Large intestine (tissue), 3 donors: ENCODE measurements around the gene TNIP1. TPM values are rescaled to one million over a fixed set of nuclear protein-coding genes. Genes with fewer than 3 reads are reported as not detected.

ENCODE experiments used
- DNase-seq, 2 donors: peaks; one replicate each; pipeline versions ENCODE4 v3.0.0 to v3.0.0-alpha.2; 2013
- H3K27ac ChIP-seq: one replicate; pipeline ENCODE4 v1.5.1; 2013; ENCODE audit warnings: low read length
- H3K27me3 ChIP-seq: 2 replicates; pipeline ENCODE4 v1.6.1; 2013; ENCODE audit warnings: low read length; ENCODE audit not compliant: control insufficient read depth, insufficient read depth
- H3K36me3 ChIP-seq: 2 replicates; pipeline ENCODE4 v1.6.1; 2013; ENCODE audit warnings: low read length; ENCODE audit not compliant: control insufficient read depth, insufficient read depth
- H3K4me1 ChIP-seq: one replicate; pipeline ENCODE4 v1.6.1; 2013; ENCODE audit warnings: low read length; ENCODE audit not compliant: control insufficient read depth, insufficient read depth
- H3K4me3 ChIP-seq: one replicate; pipeline ENCODE4 v1.5.1; 2013; ENCODE audit warnings: low read length
- H3K9me3 ChIP-seq: one replicate; pipeline ENCODE4 v1.6.1; 2013; ENCODE audit warnings: mild to moderate bottlenecking, low read depth, low read length, moderate library complexity; ENCODE audit not compliant: control insufficient read depth
- WGBS: methylation state at CpG from one replicate; pipeline ENCODE4 v1.1.5; 2013; ENCODE audit warnings: low lambda C conversion rate; ENCODE audit not compliant: insufficient coverage; 5-methylcytosine and 5-hydroxymethylcytosine counted together
- polyA plus RNA-seq: library from polyadenylated mRNA; unstranded; fragments of 120-200 nt; gene quantifications from one replicate; pipeline ENCODE4 v1.2.1, GENCODE V29; 2013

Gene TNIP1
- polyA plus RNA-seq, 1 donor = 69.0 TPM

- no peak for DNase-seq
- WGBS = no CpG with 5 or more reads among the region's 9 CpGs
- Histone ChIP-seq H3K36me3 (peaks cover 14% of the 10 kb centered on the region), H3K27me3 (no peaks in the 10 kb centered on the region), H3K9me3 (no peaks in the 10 kb centered on the region), H3K4me3 (no peak overlapping the region), H3K4me1 (peaks cover 7% of the 10 kb centered on the region), H3K27ac (no peak overlapping the region)
Observed at GRCh38 chr5:151077419-151077818, 3.4 kb downstream of the TNIP1 start.

GRCh38 chr5:151076616-151077015, 4.2 kb downstream of the TNIP1 start:
- Histone ChIP-seq H3K4me1 (peaks cover 4% of the 10 kb centered on the region), H3K36me3 (peaks cover 17% of the 10 kb centered on the region), H3K27ac (no peak overlapping the region), H3K9me3 (no peaks in the 10 kb centered on the region), H3K27me3 (no peaks in the 10 kb centered on the region), H3K4me3 (no peak overlapping the region)
- WGBS = no CpG with 5 or more reads among the region's 6 CpGs
- DNase-seq = no peak

GRCh38 chr5:151075698-151076331, 5.0 kb downstream of the TNIP1 start:
- H3K27me3 ChIP-seq = no peaks in the 10 kb centered on the region
- peak overlapping the region; percentile 33 for H3K27ac ChIP-seq
- no peak overlapping the region for H3K4me3 ChIP-seq
- no CpG with 5 or more reads among the region's 5 CpGs for WGBS
- DNase-seq = peak in 1 of 2 donors; percentile 58
- H3K36me3 ChIP-seq = peaks cover 19% of the 10 kb centered on the region
- H3K4me1 ChIP-seq = peaks cover 4% of the 10 kb centered on the region
- no peaks in the 10 kb centered on the region for H3K9me3 ChIP-seq

- WGBS = no CpG with 5 or more reads among the region's 2 CpGs
- H3K36me3 ChIP-seq = peaks cover 22% of the 10 kb centered on the region
- H3K9me3 ChIP-seq = no peaks in the 10 kb centered on the region
- no peak for DNase-seq
- no peak overlapping the region for H3K4me3 ChIP-seq
- H3K27me3 ChIP-seq = no peaks in the 10 kb centered on the region
- no peak overlapping the region for H3K27ac ChIP-seq
- peaks cover under 1% of the 10 kb centered on the region for H3K4me1 ChIP-seq
Observed at GRCh38 chr5:151074557-151074956, 6.3 kb downstream of the TNIP1 start.

GRCh38 chr5:151073280-151073679, 7.6 kb downstream of the TNIP1 start:
- H3K4me3 ChIP-seq = no peak overlapping the region
- H3K9me3 ChIP-seq = no peaks in the 10 kb centered on the region
- no peaks in the 10 kb centered on the region for H3K27me3 ChIP-seq
- DNase-seq = no peak
- no peaks in the 10 kb centered on the region for H3K4me1 ChIP-seq
- WGBS = no CpG with 5 or more reads among the region's 2 CpGs
- peaks cover 18% of the 10 kb centered on the region for H3K36me3 ChIP-seq
- H3K27ac ChIP-seq = no peak overlapping the region

- peak in 1 of 2 donors; percentile 51 for DNase-seq
- Histone ChIP-seq H3K36me3 (peaks cover 21% of the 10 kb centered on the region), H3K27me3 (no peaks in the 10 kb centered on the region), H3K4me1 (no peaks in the 10 kb centered on the region), H3K27ac (no peak overlapping the region), H3K9me3 (no peaks in the 10 kb centered on the region), H3K4me3 (no peak overlapping the region)
- WGBS = no CpG with 5 or more reads among the region's 5 CpGs
Observed at GRCh38 chr5:151072630-151073025, 8.2 kb downstream of the TNIP1 start.

GRCh38 chr5:151071848-151072629, 8.8 kb downstream of the TNIP1 start:
- H3K27ac ChIP-seq = no peak overlapping the region
- 90% methylated on average over 2 of the region's 10 CpGs for WGBS
- H3K36me3 ChIP-seq = peaks cover 22% of the 10 kb centered on the region
- H3K9me3 ChIP-seq = no peaks in the 10 kb centered on the region
- H3K4me1 ChIP-seq = no peaks in the 10 kb centered on the region
- no peak for DNase-seq
- no peak overlapping the region for H3K4me3 ChIP-seq
- H3K27me3 ChIP-seq = no peaks in the 10 kb centered on the region

GRCh38 chr5:151071021-151071420, 9.8 kb downstream of the TNIP1 start:
- no peak overlapping the region for H3K27ac ChIP-seq
- peaks cover 28% of the 10 kb centered on the region for H3K36me3 ChIP-seq
- no peaks in the 10 kb centered on the region for H3K9me3 ChIP-seq
- no peaks in the 10 kb centered on the region for H3K4me1 ChIP-seq
- DNase-seq = no peak
- H3K4me3 ChIP-seq = no peak overlapping the region
- H3K27me3 ChIP-seq = no peaks in the 10 kb centered on the region
- no CpG with 5 or more reads among the region's 4 CpGs for whole genome bisulfite sequencing

GRCh38 chr5:151070449-151070848, 10.4 kb downstream of the TNIP1 start:
- DNase-seq = no peak
- Histone ChIP-seq H3K4me3 (no peak overlapping the region), H3K9me3 (no peaks in the 10 kb centered on the region), H3K27me3 (no peaks in the 10 kb centered on the region), H3K36me3 (peaks cover 28% of the 10 kb centered on the region), H3K27ac (no peak overlapping the region), H3K4me1 (no peaks in the 10 kb centered on the region)
- WGBS = no CpG with 5 or more reads among the region's 2 CpGs

- no CpG with 5 or more reads among the region's 12 CpGs for WGBS
- Histone ChIP-seq H3K36me3 (peaks cover 28% of the 10 kb centered on the region), H3K4me1 (peaks cover 8% of the 10 kb centered on the region), H3K9me3 (no peaks in the 10 kb centered on the region), H3K27ac (no peak overlapping the region), H3K27me3 (no peaks in the 10 kb centered on the region), H3K4me3 (no peak overlapping the region)
- DNase-seq = no peak
Observed at GRCh38 chr5:151068433-151069197, 12.2 kb downstream of the TNIP1 start.
